Measurements from ENCODE around the gene MKRN2OS.

Gene MKRN2OS

GRCh38 chr3:12489832-12490231 is 55.5 kb downstream of the MKRN2OS start:
- Histone ChIP-seq H3K9ac (ENCODE audit: low read length in 5 of 5) (no peak overlapping the region), H3K4me3 (ENCODE audit: low read depth in 1 of 5, low read length in 5 of 5) (no peak overlapping the region), H3K4me1 (ENCODE audit: control insufficient read depth in 5 of 5, insufficient read depth in 5 of 5, low read length in 5 of 5) (peaks cover 2 to 8% (median 7%) of the 10 kb centered on the region in 5 donors), H3K27ac (ENCODE audit: low read depth, low read length) (no peak overlapping the region), H3K27me3 (ENCODE audit: control insufficient read depth in 5 of 5, insufficient read depth in 4 of 5, low read length in 5 of 5) (no peaks in the 10 kb centered on the region), H3K36me3 (ENCODE audit: control insufficient read depth in 5 of 5, insufficient read depth in 5 of 5, low read length in 5 of 5) (peaks cover 13 to 32% (median 20%) of the 10 kb centered on the region in 5 donors), H3K9me3 (ENCODE audit: control insufficient read depth in 5 of 5, low read length in 5 of 5) (no peaks in the 10 kb centered on the region)
